DMS114 treated with DMSO at 0.1 percent for 48 hours (cell line): ENCODE results near the gene PLEKHF1.
"Not testable (repeated sequence)": the region's sequence is repeated elsewhere in the genome, so short reads cannot be mapped to it uniquely, and the experiment has no call there.

Source experiments
- DNase-seq: peaks from one replicate; lab custom pipeline; 2025; ENCODE audit not compliant: unreplicated experiment; lab: John Stamatoyannopoulos, UW

The PLEKHF1 gene

DNA sequence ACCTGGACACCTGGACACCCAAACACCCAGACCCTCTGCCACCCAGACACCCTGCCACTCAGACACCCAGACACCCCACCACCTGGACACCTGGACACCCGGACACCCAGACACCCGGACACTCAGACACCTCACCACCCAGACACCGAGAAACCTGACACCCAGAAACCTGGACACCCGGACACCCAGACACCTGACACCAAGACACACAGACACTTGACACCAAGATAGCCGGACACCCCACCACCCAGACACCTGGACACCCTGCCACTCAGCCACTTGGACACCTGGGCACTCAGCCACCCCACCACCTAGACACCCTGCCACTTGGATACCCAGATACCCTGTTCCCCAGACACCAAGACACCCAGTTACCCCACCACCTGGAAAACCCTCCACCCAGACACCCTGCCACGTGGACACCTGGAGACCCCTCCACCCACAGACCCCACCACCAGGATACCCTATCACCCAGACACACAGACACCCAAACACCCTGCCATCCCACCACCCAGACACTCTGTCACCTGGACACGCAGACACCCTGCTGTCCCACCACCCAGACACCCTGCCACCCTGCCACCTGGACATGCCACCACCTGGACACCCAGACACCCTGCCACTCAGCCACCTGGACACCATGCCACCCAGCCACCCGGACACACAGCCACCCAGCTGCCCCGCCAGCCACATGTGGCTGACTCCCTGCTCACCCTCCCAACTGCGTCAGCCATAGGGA, 32.4 kb downstream of the PLEKHF1 start:
- no peak for DNase-seq

DNA sequence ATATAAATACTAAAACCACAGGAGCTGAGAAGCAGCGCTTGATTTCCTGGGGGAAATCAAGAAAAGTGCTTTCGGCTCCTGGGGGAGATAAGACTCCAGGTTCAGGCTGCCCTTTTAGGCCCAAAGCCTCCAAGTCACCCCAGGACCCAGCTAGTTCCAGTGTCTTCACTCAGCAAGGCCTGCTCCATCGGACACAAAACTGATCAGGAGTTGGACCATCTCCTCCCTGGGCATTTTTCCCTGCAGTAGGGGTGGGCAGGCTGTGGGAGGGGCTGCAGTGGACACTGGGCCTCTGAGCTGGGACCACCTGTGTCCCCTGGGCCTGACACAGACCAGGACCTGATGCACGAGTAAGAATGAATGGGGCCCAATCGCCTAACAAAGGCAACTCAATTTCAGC, 34.6 kb downstream of the PLEKHF1 start:
- DNase-seq, result no peak

DNA sequence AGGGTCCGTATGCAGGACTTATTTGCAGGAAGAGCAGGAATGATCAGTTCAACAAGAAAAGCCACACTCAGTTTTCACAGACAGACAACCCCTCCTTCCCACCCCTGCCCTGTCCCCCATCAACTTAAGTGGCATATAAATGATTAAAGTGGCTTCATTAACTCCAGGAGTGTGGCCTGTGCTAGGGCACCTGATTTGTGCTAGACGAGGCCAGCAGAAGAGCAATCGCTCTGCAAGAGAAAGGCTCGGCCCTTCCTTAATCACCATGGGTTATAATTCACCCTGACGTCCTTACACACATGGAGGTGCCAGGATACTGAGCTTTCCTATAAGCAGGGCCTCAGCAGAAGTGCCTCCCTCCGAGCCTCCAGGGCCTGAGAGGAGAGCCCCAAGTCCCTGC, 35.2 kb downstream of the PLEKHF1 start:
- DNase-seq, result no peak

DNA sequence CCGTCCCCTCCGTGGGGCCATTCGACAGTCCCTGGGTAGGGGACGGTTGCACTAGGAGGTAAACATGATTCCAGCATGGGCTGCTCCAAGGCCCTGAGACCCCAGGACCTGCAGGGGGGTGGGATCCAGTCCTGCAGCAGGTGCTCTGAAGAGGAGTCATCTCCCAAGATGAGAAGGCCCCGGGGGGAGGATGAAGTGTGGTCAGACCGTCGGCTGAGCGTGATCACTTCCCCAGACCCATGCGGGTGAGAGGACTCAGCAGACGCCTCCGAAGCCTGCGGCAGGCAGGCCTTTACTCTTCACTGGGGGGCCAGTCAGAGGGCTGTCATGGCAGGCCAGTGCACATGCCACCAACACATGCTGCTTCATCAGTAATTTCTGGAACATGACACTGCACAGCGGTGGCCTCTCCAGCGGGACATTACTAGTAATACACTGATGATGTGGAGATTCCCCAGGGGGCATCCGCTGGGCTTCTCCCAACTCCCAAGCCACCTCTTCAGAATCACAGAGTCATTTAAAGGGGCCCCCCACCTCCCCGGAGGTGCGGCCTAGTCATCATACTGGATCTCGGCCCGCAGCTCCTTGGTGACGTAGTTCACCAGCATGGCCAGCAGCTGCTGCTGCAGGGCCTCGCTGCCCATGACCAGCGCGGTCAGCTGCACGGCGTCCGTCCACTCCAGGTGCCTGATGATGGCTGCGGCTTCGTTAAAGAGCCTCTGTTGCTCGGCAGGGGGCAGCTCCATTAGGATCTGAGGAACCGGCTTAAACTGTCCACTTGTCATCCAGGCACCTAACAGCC, 37.1 kb downstream of the PLEKHF1 start:
- DNase-seq, result no peak

DNA sequence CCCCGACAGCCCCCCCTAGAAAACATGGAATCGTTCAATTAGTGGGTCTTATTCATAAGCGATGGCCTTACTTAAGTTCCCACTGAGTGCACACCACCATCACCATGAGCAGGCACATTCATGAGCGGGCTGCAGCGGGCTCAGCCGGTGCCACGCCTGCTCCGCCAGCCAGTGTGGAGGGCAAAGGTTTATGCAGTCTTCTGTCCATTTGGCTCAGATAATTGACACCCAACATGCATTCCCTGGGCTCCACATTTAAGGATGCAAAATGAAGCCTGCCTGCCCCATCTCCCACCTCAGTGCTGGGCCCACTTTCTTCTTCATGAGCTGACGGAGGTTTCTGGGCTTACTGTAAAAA, 37.7 kb downstream of the PLEKHF1 start:
- no peak for DNase-seq

DNA sequence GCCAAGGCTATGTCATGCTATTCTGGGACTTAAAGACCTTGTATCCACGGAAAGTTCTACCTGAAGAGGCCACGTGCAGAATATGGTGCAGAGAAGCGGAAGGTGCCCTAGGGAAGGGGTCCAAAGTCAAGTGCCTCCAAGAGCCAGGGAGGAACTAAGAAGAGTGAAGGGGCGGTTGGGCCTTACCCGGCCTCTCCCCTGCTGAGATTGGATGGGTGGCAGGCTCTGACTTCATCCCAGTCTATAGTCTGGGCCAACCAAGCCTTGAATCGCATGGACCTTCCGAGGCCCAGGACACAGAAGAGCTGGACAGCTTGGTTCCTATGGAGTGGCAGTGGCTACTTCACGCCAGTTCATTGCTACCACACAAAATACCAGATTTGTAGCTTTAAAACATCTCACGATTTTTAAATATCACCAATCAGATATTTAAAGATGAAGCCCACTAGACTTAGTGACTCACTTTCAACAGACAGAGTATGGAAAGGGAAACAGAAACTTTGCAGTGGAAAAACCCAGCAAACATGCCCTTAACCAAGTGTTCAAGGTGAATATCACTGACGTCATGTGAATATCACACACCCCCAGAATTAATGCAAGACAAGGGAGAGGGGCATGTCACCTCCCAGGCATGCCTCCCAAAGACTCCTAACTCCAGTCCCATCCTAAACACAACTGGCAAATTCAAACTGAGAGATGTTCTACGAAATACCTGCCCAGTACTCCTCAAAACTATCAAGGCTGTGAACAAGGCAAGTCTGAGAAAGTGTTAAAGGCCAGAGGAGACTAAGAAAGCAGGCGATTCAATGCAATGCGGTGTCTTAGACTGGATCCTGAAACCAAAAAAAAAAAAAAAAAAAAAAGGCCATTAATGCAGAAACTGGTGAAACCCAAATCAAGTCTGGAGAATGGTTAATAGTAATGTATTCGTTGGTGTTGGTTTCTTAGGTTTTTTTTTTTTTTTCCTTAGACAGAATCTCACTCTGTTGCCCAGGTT, 39.6 kb downstream of the PLEKHF1 start:
- DNase-seq, result no peak

DNA sequence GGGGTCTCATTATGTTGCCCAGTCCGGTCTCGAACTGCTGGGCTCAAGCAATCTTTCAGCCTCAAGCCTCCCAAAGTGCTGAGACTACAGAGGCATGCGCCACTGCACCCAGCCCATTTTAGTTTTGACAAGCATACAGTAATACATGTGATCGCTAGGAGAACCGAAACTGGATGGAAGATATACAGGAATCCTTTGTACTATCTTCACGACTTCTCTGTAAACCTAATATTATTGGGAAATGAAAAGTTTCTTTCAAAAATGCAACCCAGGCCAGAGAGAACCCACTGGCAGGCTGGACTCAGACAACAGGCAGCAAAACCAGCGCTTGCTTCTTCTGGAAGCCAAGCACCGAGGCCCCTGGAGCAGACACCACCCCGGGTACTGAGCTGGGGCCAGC, 40.4 kb downstream of the PLEKHF1 start:
- no peak for DNase-seq

DNA sequence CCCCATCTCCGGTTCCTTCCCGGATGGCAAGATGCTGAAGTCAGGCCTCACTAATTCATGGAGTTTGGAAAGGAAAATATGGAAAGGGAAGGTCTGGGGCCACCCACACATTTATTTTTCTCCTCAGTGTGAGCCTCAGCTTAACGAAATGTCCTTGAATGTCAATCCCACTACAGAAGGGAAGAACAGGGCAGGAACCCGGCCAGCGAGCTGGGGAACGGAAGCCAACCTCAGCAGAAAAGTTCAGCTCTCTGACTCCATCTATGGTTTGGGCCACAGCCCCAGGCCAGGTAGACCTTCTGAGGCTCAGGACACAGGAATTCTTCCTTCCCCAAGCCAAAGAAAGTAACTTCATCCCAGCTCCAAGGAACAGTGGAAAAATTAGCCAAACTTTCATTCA, 41.4 kb downstream of the PLEKHF1 start:
- no peak for DNase-seq

DNA sequence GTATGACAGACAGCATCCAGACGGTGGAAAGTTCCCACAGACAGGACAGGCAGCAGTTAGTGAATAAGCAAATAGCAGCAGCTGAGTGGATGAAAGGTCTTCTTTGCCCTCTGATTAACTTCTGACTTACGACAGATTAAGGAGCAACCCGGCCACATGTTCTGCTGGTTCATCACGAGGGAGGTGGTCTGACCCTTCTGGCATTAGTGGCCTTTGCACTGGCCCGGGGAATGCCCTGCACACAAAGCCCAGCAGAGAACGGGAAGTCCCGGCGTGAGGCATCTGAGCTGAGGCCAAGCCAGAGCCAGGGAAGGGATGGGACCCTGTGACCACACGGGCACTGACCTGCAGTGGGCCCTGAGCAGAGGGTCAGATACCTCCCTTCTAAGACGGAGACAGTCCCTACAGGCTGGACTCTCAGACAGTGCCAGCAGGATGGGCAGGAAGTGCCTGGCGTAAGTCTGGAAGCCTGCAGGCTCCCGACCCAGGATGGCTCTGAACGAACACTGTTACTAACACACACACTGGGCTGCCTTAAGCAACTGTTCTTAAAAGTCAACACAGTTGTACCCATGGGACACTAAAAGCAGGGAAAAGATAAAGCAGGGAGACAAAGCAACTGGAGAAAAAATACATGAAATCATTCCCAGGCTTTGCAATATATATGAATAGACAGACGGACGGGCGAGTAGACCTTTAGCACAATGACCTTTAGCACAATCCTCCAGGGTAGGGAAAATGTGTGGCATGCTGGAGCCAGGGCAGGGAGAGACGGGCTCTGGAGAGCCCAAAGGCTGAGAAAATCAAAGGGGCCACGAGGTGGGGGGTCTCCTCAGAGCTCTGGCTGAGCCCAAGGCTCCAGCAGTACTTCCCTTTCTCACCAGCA, 43.5 kb downstream of the PLEKHF1 start:
- DNase-seq, result no peak

DNA sequence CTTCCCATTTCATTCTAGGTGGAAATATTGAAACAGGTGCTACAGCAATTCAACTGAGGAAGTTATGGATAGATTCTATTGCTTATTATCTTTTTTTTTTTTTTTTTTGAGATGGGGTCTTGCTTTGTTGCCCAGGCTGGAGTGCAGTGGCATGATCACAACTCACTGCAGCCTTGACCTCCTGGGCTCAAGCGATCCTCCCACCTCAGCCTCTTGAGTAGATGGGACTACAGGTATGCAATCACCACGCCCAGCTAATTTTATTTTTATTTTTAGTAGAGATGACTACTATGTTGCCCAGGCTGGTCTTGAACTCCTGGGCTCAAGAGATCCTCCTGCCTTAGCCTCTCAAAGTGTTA, 44.2 kb downstream of the PLEKHF1 start:
- DNase-seq, result not testable (repeated sequence)

DNA sequence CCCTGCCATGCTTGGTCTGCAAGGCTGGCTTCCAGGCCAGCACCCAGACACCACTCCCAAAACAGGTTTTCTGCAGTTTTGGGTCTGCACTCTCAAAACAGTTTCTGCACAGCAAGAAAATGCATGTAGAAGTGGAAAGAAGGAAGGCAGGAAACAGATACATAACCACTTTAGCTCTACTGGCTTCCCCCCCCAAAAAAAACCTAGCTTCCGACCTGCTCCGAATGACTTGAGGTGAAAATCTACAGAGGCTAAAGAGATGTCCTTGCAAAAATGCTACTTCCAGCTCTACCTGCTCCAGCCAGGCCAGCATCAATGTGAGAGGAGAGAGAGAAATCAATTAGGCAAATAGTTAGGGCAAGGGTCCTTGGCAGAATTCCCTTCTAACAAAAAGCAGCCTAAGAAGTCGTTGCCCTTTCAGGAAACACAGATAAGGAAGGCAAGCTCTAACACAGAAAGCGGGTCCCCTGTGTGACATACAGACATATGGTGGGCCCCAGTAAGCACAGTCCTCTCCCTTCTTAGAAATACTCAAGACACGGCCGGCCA, 46.4 kb downstream of the PLEKHF1 start:
- no peak for DNase-seq

DNA sequence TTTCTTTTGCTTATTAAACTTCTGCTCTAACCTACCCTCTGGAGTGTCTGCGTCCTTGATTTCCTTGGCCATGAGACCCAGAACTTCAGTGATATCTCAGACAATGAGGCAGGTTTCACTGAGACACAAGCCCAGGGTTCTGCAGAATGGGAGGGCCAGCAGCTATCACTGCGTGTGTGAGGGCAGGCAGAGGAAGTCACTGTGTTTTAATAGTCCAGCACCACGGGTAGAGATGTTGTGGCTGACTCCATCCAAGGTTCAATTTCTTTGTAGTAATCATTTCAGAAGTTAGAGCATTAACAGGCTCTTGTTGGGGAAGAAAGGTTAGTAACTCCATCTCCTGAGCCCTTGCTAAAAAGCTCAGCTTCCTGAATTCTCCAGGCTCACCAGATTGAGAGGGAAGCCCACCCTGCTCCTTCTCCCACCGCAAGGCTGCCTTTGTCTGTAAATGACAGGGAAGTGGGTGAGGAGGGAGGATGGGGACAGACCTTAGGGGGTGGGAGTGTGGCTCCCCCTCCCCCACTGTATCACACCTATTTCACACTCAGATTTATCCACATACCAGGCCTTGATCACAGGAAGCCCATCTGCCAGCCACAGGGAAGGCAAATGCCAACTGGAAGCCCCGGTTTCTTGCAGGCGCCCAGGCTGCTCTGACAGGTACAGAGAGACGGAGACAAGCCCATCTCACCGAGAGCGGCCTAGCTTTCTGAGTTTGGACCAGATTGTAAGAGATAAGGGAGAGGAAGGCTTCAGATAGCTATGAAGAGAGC, 47.7 kb downstream of the PLEKHF1 start:
- no peak for DNase-seq

DNA sequence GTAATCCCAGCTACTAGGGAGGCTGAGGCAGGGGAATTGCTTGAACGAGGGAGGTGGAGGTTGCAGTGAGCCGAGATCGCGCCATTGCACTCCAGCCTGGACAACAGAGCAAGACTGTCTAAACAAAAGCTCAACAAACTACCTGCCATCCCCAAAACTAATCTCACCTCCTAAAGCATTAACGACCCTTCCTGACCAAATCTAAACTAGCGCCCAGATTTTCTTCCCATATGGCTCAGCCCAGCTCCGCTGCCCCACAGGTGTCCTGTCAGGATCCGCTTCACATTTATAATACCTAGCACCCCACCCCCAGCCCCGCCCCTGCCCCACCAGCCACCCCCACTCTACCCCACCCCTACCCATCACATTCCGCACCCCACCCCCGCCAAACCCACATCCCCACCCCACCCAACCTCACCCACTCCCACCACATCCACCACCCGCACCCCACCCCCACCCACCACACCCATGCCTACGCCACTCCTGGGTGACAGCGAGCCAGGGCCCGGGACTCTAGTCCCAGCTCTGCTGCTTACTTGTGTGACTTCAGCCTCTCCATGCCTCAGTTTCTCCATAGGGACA, 49.2 kb downstream of the PLEKHF1 start:
- DNase-seq, result no peak

DNA sequence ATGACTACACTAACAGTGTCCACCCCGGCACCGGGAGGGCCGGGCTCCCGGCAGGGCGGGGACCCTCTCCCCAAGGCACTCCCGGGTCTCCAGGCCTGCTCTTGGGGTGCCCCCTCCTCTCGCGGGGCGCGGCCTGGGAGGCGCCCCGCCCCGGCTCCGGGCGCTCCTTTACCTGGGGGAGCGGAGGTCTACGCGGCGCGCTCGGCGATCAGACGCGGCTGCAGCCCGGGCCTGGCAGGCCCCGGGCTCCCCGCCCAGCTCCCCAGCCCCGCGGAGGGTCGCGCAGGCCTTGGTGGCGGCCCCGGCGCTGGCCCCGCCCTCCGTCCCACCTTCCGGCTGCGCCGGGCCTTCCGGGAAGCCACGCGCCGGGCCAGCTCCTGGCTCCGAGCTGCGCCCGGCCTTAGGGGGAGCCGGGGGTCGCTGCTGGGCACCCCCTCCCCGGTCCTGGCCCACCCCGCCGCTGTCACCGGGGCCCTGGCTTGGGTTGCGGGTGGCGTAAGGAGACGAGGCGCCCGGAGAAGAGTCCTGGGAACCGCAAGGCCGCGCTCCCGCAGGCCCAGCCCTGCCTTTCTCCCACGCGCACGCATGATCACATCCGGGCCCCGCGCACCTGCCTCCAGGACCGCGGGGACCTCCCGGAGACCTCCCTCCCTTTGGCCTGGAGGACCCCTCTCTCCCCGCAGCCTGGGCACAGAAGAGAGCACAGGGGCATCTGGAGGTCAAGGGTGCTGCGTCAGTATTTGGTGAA, 49.9 kb downstream of the PLEKHF1 start, which contains the start of gene C19orf12:
TSS of gene C19orf12 (minus strand) at position 309 of the 748 bp plus-strand sequence. CDS start 6,848 bp downstream, outside the sequence.
- DNase-seq, result peak; percentile 7

DNA sequence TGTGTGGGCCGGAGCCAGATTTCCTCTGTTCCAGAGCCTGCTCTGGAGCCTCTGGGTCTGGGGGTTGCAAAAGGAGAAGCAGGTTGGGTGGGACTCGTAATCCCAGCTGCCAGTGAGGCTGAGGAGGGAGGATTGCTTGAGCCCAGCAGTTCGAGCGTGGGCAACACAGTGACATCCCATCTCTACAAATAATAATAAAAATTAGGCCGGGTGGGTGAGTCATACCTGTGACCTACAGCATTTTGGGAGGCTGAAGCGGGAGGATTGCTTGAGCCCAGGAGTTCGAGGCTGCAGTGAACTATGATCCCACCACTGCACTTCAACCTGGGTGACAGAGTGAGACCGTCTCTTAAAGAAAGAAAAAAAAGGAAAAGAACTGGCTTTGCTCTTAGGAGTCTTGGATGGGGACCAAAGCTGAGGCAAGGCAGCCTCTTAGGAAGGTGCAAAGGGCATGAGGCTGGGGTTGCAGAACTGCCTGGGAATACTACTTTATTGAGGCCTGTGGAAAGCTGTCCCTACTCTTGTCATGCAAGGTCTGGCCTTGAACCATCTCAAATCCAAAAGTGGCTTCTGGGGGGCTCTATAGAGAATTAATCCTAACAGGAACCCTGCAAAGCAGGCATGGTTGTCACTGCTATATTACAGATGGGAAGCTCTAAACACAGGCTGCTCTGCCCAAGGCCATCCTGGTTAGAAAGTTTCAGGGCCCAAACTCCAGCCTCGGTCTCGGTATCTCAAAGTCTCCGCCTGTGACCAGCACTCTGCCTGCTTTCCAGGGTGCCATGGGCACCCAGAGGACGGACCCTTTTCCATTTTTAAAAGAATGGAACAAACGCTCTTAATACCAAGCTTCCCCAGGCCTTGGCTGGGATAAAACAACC, 50.7 kb downstream of the PLEKHF1 start:
- DNase-seq, result peak; percentile 59

DNA sequence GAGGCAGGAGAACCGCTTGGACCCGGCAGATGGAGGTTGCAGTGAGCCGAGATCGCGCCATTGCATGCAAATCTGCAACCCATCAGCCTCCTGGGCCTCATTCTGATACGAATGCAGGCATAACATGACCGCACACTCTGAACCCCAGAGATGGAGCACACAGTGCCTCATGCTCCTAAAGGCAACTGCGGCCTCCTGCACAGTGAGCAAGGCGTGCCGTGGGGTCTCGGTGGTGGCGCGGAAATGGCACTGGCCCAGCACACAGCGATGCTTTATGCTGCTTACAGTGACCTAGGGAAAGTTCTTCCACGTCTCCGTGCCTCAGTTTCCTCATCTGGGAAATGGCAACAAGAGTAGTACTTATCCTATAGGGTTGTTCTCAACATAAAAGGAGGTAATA, 51.8 kb downstream of the PLEKHF1 start:
- no peak for DNase-seq

DNA sequence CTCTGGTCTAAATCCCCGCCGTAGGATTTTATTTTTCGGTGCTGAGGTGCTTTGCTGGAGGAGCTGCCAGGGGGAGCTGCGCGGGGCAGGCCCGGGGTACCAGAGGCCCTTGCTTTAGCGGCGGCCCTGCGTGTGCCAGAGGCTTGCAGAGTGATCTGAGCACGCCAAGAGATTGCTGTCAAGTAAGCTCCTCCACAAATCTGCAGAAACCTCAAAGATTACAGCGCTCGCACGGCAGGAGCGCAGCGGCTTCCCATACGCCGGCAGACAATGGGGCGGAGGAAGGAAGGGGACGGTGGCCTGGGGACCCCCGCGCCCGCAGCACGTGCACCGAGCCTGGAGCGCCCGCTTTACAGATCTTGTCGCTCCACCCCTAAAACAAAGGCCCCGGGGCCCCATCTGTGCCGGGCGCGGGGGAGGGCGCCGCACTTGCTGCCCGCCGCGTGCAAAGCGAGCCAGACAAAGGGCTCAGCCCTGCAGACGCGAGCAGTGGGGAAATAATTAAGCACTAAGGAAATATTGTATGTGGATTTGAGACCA, 58.9 kb downstream of the PLEKHF1 start:
- peak; percentile 12 for DNase-seq
